Measurements from ENCODE around the gene SLC15A2.
"Not testable (repeated sequence)": the region's sequence is repeated elsewhere in the genome, so short reads cannot be mapped to it uniquely, and the experiment has no call there.

The SLC15A2 gene

DNA sequence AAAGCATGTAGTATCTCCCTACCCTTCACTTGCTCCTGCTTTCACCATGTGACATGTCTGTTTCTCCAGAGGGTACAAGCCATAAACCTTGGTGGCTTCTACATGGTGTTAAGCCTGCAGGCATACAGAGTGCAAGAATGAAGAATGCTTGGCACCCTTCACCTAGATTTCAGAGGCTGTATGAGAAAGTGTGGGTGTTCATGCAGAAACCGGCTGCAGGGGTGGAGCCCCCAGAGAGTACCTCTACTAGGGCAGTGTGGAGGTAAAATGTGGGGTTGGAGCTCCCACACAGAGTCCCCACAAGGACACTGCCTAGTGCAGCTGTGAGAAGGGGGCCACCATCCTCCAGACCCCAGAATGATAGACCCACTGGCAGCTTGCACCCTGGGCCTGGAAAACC is 32.2 kb downstream of the SLC15A2 start:
- no peak for DNase-seq

DNA sequence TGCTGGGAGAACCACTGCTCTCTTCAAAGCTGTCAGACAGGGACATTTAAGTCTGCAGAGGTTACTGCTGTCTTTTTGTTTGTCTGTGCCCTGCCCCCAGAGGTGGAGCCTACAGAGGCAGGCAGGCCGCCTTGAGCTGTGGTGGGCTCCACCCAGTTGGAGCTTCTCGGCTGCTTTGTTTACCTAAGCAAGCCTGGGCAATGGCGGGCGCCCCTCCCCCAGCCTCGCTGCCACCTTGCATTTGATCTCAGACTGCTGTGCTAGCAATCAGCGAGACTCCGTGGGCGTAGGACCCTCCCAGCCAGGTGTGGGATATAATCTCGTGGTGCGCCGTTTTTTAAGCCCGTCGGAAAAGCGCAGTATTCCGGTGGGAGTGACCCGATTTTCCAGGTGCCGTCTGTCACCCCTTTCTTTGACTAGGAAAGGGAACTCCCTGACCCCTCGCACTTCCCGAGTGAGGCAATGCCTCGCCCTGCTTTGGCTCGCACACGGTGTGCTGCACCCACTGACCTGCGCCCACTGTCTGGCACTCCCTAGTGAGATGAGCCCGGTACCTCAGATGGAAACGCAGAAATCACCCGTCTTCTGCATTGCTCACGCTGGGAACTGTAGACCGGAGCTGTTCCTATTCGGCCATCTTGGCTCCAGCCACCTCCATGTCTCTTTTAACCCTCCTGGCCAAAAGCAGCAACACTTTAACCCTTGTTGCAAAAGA is 44.1 kb downstream of the SLC15A2 start:
- DNase-seq: not testable (repeated sequence)

DNA sequence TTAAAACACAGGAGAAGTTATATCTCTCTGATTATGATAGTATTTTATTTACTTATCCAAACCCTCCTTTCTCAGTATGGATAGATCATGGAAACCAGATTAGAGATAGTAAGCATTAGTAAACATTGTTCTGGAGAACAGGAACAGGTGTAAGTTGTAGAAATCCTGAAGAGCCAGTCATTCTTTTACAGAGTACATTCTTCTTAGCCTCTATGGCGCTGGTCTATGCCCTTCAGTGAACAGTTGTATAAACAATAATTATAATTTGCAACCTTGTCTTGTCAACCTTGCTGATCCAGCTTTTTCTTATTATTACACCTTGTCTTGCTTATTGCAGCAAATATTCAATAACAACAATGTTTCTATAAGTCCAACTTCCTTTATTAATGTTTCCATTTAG is 47.4 kb downstream of the SLC15A2 start:
- DNase-seq: no peak

DNA sequence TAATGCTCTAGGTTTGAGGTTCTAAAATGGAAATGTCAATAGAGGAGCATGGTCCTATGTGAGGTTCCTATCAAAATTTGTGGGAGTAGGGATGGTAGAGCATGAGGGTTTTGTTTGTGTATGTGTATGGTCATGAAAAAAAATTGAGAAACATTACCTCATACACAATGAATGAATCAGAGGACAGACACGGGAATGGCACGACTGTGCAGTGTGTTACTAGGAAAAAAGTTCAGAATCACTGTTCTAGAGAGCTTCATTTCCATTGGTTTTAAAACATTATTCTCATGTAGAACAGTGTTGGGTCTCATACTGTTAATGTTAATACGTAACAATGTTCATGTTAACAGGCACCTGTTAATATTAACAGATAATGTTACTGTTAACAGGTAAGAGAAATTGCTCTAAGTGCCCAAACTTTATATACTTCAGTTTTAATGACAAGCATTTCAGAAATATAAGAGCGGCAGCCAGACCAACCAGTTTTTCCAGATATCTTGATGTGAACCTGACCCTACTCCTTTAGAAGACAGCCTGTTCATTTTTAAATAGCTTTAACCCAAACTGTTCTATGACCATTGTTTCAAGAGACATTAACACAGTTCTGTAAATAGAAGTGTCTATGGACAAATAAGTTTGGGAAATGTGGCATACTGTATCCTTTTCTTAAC is 48.0 kb downstream of the SLC15A2 start:
- DNase-seq: no peak

DNA sequence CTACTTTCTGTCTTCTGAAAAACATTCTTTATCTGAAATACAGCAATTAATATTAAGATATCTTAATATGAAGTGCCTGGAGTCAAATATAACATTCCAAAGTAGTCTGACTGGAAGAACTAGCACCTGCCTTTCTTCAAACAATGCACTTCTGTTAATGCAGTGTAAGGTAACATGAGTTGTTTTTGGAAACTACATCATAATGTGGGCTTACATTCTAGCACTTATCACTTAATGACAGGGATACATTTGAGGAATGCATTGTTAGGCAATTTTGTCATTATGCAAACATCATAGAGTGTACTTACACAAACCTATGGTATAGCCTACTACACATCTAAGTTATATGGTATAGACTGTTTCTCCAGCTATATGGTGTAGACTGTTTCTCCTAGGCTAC is 49.2 kb downstream of the SLC15A2 start:
- no peak for DNase-seq

DNA sequence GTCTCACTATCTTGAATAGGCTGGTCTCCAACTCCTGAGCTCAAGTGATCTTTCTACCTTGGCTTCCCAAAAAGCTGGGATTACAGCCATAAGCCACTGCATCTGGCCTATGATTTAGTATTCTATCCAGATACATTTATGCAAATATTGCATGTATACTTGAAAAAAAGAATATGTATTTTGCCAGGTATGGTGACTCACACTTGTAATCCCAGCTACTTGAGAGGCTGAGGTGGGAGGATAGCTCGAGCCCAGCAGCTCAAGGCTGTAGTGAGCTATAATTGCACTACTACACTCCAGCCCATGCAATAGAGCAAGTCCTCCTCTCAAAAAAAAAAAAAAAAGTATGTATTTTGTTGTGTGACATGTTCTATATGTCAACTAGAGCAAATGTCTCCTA is 54.4 kb downstream of the SLC15A2 start:
- no peak for DNase-seq

DNA sequence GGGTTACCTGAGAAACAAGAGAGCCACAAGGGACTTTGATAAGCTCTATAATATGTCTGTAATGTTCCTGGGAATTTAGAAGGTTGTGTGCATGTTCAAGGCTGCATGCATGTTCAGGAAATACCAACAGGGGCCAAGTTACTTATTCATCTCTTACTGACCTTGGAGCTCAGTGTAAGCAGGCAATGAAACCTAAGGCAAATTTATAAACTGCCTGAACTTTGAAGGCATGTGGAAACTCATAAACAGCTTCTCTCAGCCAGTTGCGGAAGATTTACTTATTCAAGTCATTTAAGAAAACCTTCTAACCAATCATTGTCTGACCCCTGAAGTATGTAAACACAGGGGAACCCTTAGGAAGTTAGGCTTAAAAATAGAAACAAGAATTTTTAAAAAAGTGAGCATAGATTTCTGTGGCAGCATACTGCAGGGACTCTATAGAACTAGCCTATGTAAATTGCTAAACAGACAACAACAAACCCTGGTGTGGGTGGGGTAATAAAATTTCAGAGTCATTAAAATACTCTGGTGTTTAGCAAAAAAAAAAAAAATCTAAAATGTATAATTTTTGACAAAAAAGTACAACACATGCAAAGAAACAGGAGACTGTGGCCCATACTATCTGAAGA is 57.2 kb downstream of the SLC15A2 start:
- DNase-seq: no peak

DNA sequence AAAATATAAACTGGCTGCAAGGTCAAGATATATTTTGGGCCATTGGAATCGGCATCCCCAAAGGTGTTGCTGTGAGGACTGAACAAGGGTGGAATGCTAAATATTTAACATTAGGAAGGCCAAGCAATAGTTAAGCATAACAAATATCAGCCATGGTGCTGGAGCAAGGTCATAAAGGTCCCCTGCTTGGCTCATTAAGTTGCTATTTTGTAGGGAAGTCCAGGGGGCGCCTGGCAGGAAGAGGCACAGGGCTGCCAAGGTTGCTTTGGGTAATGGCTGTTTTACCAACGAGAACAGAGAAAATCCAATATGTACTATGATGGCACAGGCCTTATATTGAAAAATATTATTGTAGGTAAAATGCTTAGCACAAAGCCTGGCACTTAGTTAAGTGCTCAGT is 62.2 kb downstream of the SLC15A2 start:
- DNase-seq: no peak

DNA sequence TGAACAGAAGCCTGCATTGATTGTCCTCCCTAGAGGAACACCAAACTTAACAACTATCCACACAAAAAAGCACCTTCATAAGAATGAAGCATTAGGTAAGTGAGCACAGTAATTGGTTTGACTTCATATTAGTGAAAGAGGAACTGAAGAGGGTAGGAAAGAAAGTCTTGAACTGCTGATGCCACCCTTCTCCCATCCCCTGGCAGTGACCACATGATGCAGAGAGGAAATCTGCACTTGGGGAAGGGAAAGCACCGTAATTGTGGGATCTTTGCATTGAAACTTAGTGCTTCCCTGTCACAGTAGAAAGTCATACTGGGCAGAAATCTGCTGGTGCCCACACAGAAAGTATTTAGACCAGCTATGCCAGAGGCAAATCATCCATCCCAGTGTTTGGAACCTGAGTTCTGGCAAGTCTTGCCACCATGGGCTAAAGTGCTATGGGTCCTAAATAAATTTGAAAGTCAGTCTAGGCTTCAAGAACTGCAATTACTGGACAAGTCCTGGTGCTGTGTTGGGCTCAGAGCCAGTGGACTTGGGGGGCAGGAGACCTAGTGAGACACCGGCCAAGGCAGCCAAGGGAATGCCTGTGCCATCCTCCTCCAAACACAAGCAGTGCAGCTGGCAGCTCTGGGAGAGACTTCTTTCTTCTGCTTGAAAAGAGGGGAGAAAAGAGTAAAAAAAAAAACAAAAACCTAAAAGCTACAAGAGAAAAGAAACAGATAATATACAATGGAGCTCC is 63.6 kb downstream of the SLC15A2 start:
- peak in 1 of 2 donors; percentile 24 for DNase-seq

DNA sequence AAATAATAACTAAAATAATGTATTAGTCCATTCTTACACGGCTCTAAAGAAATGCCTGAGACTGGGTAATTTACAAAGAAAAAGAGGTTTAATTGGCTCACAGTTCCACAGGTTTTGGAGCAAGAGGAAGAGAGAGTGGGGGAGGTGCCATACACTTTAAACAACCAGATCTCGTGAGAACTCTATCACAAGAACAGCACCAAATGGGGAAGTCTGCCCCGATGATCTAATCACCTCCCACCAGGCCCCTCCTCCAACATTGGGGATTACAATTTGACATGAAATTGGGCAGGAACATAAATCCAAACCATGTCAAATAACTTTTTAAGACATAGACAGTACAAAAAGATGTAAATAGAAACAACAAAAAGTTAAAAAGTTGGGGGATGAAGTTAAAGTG is 64.6 kb downstream of the SLC15A2 start:
- DNase-seq: no peak

DNA sequence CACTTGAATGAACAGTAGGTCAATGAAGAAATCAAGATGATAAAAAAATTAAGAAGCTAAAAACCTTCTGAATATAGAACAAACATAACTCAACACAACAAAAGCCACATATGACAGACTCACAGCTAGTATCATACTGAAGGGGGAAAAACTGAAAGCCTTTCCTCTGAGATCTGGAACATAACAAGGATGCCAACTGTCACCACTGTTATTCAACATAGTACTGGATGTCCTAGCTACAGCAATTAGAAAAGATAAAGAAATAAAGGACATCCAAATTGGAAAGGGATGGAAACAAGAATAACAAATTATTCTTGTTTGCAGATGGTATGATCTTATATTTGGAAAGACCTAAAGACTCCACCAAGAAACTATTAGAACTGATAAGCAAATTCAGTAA is 67.1 kb downstream of the SLC15A2 start:
- DNase-seq: no peak

DNA sequence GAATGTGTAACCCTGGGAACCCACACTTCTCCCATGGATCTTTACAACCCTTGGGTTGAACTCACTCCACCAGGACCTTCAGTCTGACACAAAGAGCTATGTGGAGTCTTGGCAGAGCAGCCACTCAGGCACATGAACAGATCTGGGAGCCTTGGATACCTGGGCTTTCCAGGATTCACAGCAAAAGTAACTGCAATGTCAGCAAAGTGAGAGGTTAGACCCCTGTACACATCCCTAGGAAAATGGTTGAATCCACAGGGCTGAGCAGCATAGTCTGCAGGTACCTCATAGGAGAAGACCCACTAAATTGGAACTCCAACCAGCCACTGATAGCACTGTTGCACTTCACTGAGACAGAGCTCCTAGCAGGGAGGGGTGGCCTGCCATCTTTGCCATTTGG is 68.2 kb downstream of the SLC15A2 start:
- DNase-seq: no peak

DNA sequence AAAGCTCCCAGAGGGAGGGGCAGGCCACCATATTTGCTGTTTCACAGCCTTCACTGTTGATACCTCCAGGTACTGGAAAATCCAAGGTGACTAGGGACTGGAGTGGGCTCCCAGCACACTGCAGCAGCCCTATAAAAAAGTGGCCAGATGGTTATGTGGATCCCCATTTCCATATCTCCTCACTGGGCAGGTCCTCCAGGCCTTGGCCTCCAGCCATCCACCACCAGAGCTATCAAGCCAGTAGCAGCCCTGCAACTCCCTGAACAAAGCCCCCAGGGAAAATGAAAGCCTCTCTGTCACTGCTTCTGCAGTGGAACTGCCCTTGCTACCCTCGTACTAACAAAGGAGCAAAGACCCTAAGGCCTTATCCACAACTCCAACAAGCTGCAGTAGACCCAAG is 69.4 kb downstream of the SLC15A2 start:
- DNase-seq: no peak

DNA sequence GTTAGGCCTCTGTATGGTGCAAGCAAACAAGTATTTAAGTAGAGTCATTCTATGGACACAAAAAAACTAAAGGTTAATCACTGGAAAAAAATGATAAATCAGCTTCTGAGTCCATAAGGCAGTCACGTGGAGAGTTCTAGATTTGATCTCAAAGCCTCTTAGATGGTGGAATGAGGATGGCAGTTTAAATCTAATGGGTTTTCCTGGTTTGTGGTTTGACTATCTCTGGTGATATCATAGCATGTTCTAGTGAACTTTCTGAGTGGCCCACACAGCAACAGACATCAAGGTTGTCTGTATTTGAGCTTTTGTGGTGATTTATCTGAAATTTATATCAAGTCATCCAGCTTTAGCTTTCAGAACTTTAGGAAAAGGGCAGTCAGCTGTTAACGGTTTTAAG is 75.4 kb downstream of the SLC15A2 start:
- no peak for DNase-seq

DNA sequence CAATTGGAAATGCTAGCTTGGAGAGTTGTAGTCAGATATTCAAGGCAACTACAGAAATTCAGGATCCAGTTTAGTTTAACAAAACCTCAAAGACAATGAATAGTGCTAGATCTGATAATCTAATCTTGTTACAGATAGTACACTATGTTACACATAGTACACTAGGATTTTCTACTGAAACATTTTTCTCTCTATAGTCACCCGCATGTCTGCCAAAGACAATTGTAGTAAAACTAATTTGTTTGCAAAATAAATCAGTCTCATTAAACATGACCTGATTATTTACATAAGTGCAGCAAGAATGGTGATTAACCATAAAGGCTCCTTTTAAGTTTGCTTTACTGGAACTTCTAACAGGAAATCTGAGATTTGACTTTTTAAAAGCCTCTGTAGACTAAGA is 75.8 kb downstream of the SLC15A2 start:
- no peak for DNase-seq

DNA sequence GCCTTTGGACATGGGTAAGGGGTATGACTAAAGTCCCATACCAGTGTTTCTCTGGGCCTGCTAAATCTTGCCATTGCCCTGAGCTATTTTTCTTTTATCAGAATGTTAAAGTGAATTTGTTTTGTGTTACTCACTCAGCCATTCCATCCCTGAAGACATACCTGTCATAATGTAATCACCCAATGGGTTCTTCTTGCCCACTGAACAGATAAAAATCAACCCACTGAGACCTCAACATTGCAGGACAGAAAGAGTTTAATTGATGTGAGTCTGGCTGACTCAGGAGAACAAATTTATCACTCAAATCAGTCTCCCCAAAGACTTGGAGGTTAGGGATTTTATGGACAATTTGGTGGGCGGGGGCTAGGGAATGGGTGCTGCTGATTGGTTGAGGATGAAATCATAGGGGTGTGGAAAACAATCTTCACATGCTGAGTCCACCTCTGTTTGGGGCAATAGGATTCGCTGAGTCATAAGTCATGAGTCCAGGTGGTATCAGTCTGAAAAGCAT is 80.5 kb downstream of the SLC15A2 start:
- DNase-seq: no peak

DNA sequence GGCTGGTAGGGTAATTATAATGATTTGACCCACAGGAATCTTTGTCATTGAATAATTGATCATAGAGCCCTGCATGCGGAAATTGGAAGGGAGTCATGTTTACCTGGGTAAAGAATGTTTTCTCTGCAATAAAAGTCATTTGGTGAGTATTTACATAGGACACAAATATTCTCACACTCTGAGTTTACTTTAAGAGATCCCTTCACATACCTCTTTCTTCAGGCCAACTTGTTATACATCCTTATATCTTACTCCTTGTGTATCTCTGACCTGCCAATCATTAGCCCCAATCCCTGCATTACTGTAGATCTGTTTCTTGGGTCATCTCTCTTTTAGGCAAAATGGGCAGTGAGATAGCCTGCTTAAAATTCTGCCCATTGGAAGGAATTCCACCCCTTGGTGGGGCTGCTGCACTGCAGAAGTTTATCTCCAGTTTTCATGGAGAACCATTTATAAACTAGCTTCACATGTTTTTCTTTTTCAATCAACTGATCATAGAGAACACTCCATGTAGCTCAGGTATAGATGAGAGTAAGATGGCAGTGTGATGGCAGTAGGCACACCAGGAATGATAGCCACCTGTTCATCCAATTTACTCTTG is 81.6 kb downstream of the SLC15A2 start:
- no peak for DNase-seq

DNA sequence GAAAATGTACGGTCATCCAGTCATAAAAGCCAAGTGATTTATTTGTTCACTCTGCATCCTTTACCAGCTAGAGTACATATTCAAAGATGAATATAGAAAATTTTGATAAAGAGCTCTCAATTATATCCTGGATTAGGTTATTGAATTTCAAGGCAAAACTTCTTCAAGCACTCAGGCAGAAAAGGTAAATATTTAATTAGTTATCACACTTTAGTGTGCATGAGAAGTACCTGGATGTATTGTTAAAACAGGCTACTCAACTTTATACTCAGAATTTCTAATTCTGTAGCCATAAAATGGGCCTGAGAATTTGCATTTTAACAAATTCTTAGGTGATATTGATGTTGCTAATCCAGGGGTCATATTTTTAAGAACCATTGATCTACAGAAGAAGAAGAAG is 82.5 kb downstream of the SLC15A2 start:
- no peak for DNase-seq

DNA sequence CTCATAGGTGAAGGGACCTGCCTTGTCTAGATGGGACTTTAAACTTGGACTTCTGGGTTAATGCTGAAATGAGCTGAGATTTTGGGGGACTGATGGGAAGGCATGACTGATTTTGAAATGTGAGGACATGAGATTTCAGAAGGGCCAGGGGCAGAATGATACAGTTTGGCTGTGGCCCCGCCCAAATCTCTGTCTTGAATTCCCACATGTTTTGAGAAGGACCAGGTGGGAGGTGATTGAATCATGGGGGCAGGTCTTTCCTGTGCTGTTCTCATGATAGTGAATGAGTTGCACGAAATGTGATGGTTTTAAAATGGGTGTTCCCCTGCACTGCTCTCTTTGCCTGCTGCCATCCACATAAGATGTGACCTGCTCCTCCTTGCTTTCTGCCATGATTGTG is 85.0 kb downstream of the SLC15A2 start:
- DNase-seq: no peak

DNA sequence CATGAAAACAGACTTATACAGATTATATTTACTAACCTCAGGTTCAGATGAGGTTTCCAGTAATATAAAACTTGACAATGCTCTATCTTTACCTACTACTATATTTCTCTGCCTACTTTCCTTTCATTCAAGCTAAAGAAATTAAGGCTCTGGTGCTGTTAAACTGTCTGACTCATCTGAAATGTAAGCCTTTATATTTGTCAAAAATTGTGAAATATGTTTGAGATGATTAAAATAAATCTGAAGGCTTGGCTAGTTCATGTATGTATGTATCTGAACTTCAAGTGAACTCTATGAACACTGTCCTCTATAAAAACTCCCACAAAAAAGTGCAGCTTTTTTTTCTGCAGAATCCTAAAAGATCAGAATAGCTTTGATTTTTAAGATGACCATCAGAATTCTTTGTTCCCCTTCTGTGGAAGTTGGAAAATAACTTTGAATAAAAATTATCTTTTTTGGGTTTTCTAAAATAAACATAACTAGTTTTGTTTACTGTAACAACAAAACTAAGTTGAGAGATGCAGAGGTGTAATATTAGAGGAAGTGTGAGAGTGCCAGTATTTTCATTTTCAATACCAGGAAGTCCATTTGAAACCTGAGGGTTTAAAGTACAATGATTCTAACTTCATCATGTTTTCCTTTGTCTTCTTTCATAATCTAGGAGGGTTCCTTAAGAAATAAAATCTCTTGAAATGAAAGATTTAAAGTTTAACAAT is 85.7 kb downstream of the SLC15A2 start:
- no peak for DNase-seq

DNA sequence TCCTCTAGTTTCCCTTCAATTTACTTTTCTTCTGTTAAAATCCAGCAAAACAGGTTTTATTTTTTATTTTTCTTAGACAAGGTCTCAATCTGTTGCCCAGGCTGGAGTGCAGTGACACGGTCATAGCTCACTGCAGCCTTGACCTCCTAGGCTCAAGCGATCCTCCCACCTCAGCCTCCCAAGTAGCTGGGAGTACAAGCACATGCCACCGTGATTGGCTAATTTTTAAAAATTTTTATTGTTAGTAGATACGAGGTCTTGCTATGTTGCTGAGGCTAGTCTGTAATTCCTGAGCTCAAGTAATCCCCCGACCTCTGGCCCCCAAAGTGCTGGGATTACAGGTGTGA is 86.2 kb downstream of the SLC15A2 start:
- no peak for DNase-seq

DNA sequence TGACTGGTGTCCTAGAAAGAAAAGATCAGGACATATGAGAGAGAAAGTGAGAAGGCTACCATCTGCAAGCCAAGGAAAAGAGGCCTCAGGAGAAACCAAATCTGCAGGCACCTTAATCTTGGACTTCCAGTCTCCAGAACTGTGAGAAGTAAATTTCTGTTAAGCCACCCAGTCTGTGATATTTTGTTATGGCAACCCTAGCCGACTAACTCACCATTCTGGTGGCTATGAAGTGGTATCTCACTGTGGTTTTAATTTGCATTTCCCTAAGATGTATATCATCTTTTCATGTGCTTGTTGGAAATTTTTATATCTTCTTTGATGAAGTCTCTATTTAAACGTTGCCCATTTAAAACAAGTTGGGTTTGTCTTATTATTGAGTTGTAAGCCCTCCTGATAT is 87.3 kb downstream of the SLC15A2 start:
- no peak for DNase-seq

DNA sequence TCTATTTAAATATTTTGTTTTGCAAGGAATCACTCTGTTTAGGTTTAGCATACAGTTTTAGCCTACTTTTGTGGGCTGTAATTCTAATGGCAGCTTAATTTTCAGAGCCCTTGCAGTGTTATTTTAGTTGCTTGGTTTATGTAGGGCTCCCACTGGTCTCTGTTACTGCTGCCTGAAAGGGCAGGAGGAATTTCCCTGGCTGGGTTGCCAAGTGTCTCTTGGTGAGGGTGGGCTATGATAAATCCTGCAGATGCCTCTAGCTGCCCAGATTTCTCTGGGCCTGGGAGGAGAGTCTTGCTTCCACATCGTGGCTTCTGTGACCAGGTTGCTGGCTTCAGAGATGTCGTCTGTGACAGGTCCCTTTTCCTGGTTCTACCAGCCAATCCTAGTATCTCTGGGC is 91.6 kb downstream of the SLC15A2 start:
- DNase-seq: no peak

Data from CD4-positive, alpha-beta T cell treated with Interleukin-4 for 1 hour (primary cell).